Measurements from ENCODE around the gene ZC2HC1B. TPM values are rescaled to one million over a fixed set of nuclear protein-coding genes. Genes with fewer than 3 reads are reported as not detected.

ZC2HC1B gene
- polyA plus RNA-seq, 1 of the 3 experiments (the other 2 are of a cell fraction): not detected

- Histone ChIP-seq H3K4me1 (ENCODE audit: control insufficient read depth in 1 of 2, insufficient read depth in 2 of 2, low read depth in 1 of 2, low read length in 1 of 2) (no peaks in the 10 kb centered on the region; a peak in 1 of 4 replicates), H2AFZ (ENCODE audit: low read depth) (no peak overlapping the region), H3K4me2 (no peak overlapping the region), H3F3A (replicated peaks; ENCODE audit: insufficient read depth) (no peaks in the 10 kb centered on the region), H3K9me3 (no peaks in the 10 kb centered on the region), H3K27ac (ENCODE audit: low read depth in 2 of 2, low read length in 1 of 2) (no peak overlapping the region), H3K4me3 (ENCODE audit: low read depth in 2 of 2, low read length in 1 of 2) (no peak overlapping the region), H3K27me3 (ENCODE audit: insufficient read depth) (no peaks in the 10 kb centered on the region), H3K36me3 (replicated peaks in 1 of 2; ENCODE audit: control insufficient read depth in 1 of 2, insufficient read depth in 2 of 2, low read length in 1 of 2) (no peaks in the 10 kb centered on the region), H4K20me1 (ENCODE audit: insufficient read depth) (no peaks in the 10 kb centered on the region), H3K9me2 (no peaks in the 10 kb centered on the region), H3K9ac (no peak overlapping the region), H3K79me2 (ENCODE audit: insufficient read depth) (no peaks in the 10 kb centered on the region)
- CTCF ChIA-PET: interaction anchor here (1.6 kb wide), 1 partner anchor 163 kb away, joined by 3 read pairs; no protein-coding TSS in a partner anchor
- TF ChIP-seq CHD2 (IDR thresholded peaks at IDR 0.05; ENCODE audit: low read length, partially characterized antibody) (no peak), USF2 (IDR thresholded peaks at IDR 0.05; ENCODE audit: borderline replicate concordance, low read depth, low read length) (no peak), NRF1 (IDR thresholded peaks at IDR 0.05; ENCODE audit: low read depth, low read length) (no peak), TCF12 (IDR thresholded peaks at IDR 0.05) (no peak), FOXJ3 (CRISPR knock-in tag; IDR thresholded peaks at IDR 0.05) (no peak), POLR2AphosphoS5 (IDR thresholded peaks at IDR 0.05; ENCODE audit: low read depth, low read length) (no peak), USF1 (IDR thresholded peaks at IDR 0.05; ENCODE audit: borderline replicate concordance, low read depth) (no peak), MEF2A (IDR thresholded peaks at IDR 0.05; ENCODE audit: borderline replicate concordance, low read depth) (no peak), SMC3 (IDR thresholded peaks at IDR 0.05; ENCODE audit: low read depth, low read length) (no peak), SIN3A (IDR thresholded peaks at IDR 0.05; ENCODE audit: borderline replicate concordance, low read depth, low read length) (no peak), ZBTB33 (IDR thresholded peaks at IDR 0.05; ENCODE audit: borderline replicate concordance, low read depth) (no peak), GATA2 (CRISPR knock-in tag; IDR thresholded peaks at IDR 0.05) (no peak)
- WGBS (ENCODE audit: low lambda C conversion rate): 54% methylated on average over 8 of the region's 8 CpGs
- no peak for DNase-seq
- POLR2A ChIA-PET: no interaction called here
These were observed 109.8 kb downstream of the ZC2HC1B start for GRCh38 chr6:143974089-143974488.

GRCh38 chr6:143976806-143977349 lies 112.6 kb downstream of the ZC2HC1B start:
- H4K20me1 ChIP-seq (ENCODE audit: insufficient read depth): no peaks in the 10 kb centered on the region
- WGBS (ENCODE audit: low lambda C conversion rate): 69% methylated on average over 3 of the region's 3 CpGs
- H2AFZ ChIP-seq (ENCODE audit: low read depth): no peak overlapping the region
- ChIA-PET POLR2A (interaction anchor here (0.6 kb wide), 1 partner anchor 9 kb away, joined by 3 read pairs; no protein-coding TSS in a partner anchor), CTCF (interaction anchor here (1.6 kb wide), 1 partner anchor 401 kb away, joined by 5 read pairs; no protein-coding TSS in a partner anchor)
- no peaks in the 10 kb centered on the region for H3K9me2 ChIP-seq
- no peaks in the 10 kb centered on the region for H3K36me3 ChIP-seq (replicated peaks in 1 of 2; ENCODE audit: control insufficient read depth in 1 of 2, insufficient read depth in 2 of 2, low read length in 1 of 2)
- TF ChIP-seq TEAD4 (IDR thresholded peaks at IDR 0.05; ENCODE audit: borderline replicate concordance, insufficient read depth) (no peak), ELF1 (IDR thresholded peaks at IDR 0.05) (no peak), GABPA (IDR thresholded peaks at IDR 0.05; ENCODE audit: low read depth) (no peak), RAD21 (IDR thresholded peaks at IDR 0.05; ENCODE audit: low read length) (no peak), RFX5 (IDR thresholded peaks at IDR 0.05; ENCODE audit: low read length) (no peak), REST (IDR thresholded peaks at IDR 0.05; ENCODE audit: low read depth, low read length) (no peak), RCOR1 (IDR thresholded peaks at IDR 0.05; ENCODE audit: low read length) (no peak), POLR2AphosphoS5 (IDR thresholded peaks at IDR 0.05; ENCODE audit: low read depth, low read length) (no peak), NFIC (IDR thresholded peaks at IDR 0.05; ENCODE audit: borderline replicate concordance) (no peak), MXI1 (IDR thresholded peaks at IDR 0.05; ENCODE audit: low read depth, low read length) (no peak)
- no peaks in the 10 kb centered on the region for H3K9me3 ChIP-seq
- no peak overlapping the region for H3K4me3 ChIP-seq (ENCODE audit: low read depth in 2 of 2, low read length in 1 of 2)
- no peak for DNase-seq
- no peak overlapping the region for H3K9ac ChIP-seq
- no peak overlapping the region for H3K4me2 ChIP-seq
- H3K27ac ChIP-seq (ENCODE audit: low read depth in 2 of 2, low read length in 1 of 2): no peak overlapping the region
- H3F3A ChIP-seq (replicated peaks; ENCODE audit: insufficient read depth): no peaks in the 10 kb centered on the region
- H3K4me1 ChIP-seq (ENCODE audit: control insufficient read depth in 1 of 2, insufficient read depth in 2 of 2, low read depth in 1 of 2, low read length in 1 of 2): no peaks in the 10 kb centered on the region
- no peaks in the 10 kb centered on the region for H3K79me2 ChIP-seq (ENCODE audit: insufficient read depth)
- H3K27me3 ChIP-seq (ENCODE audit: insufficient read depth): no peaks in the 10 kb centered on the region
